Astrocyte (in vitro differentiated cells and primary cell): ENCODE measurements around the gene DCTN4. TPM values are rescaled to one million over a fixed set of nuclear protein-coding genes. Genes with fewer than 3 reads are reported as not detected.

Experiments used
- DNase-seq: peaks from one replicate; pipeline ENCODE4 v3.0.0-alpha.2; 2010; ENCODE audit warnings: low read depth
- FAIRE-seq: peaks from 2 replicates; lab custom pipeline; 2011; peaks lifted over from hg19 to GRCh38; lab: Jason Lieb, UNC
- H2AFZ ChIP-seq: 2 replicates; pipeline ENCODE4 v1.6.0; 2012; ENCODE audit warnings: low read depth, low read length, inconsistent platforms
- H3K27ac ChIP-seq: 2 replicates; pipeline ENCODE4 v1.5.1; 2011; ENCODE audit warnings: low read depth, low read length, inconsistent platforms
- H3K27me3 ChIP-seq: 2 replicates; pipeline ENCODE4 v1.6.0; 2011; ENCODE audit warnings: low read length, inconsistent platforms; ENCODE audit not compliant: insufficient read depth
- H3K36me3 ChIP-seq: 2 replicates; pipeline ENCODE4 v1.5.1; 2011; ENCODE audit warnings: low read length, inconsistent platforms; ENCODE audit not compliant: insufficient read depth
- H3K4me1 ChIP-seq: 2 replicates; pipeline ENCODE4 v1.5.1; 2011; ENCODE audit warnings: low read length, inconsistent platforms; ENCODE audit not compliant: insufficient read depth
- H3K4me2 ChIP-seq: 2 replicates; pipeline ENCODE4 v1.6.0; 2012; ENCODE audit warnings: low read length, inconsistent platforms
- H3K4me3 ChIP-seq: 2 replicates; pipeline ENCODE4 v1.5.1; 2011; ENCODE audit warnings: low read depth, mild to moderate bottlenecking, low read length, inconsistent platforms; ENCODE audit not compliant: insufficient read depth
- H3K79me2 ChIP-seq: 2 replicates; pipeline ENCODE4 v1.6.0; 2012; ENCODE audit warnings: mild to moderate bottlenecking, low read length, inconsistent platforms; ENCODE audit not compliant: insufficient read depth
- H3K9ac ChIP-seq: 2 replicates; pipeline ENCODE4 v1.6.0; 2012; ENCODE audit warnings: mild to moderate bottlenecking, low read length, inconsistent platforms
- H3K9me3 ChIP-seq: 2 replicates; pipeline ENCODE4 v1.5.1; 2012; ENCODE audit warnings: low read depth, mild to moderate bottlenecking, low read length, inconsistent platforms; ENCODE audit not compliant: insufficient read depth
- H4K20me1 ChIP-seq: 2 replicates; pipeline ENCODE4 v1.6.0; 2012; ENCODE audit warnings: low read length, inconsistent platforms; ENCODE audit not compliant: insufficient read depth
- H3K27ac Mint-ChIP-seq: one replicate; pipeline ENCODE4 v1.8.0; 2021; ENCODE audit warnings: mild to moderate bottlenecking, mixed read lengths; ENCODE audit not compliant: unreplicated experiment
- H3K27me3 Mint-ChIP-seq: one replicate; pipeline ENCODE4 v1.8.0; 2021; ENCODE audit warnings: low read depth, mixed read lengths; ENCODE audit not compliant: unreplicated experiment
- H3K36me3 Mint-ChIP-seq: one replicate; pipeline ENCODE4 v1.8.0; 2021; ENCODE audit warnings: low read depth, mixed read lengths; ENCODE audit not compliant: unreplicated experiment
- H3K4me1 Mint-ChIP-seq: one replicate; pipeline ENCODE4 v1.8.0; 2021; ENCODE audit warnings: low read depth, mixed read lengths; ENCODE audit not compliant: unreplicated experiment
- H3K4me3 Mint-ChIP-seq: one replicate; pipeline ENCODE4 v1.8.0; 2021; ENCODE audit warnings: mild to moderate bottlenecking, moderate library complexity, mixed read lengths; ENCODE audit not compliant: unreplicated experiment
- H3K9me3 Mint-ChIP-seq: one replicate; pipeline ENCODE4 v1.8.0; 2021; ENCODE audit warnings: mild to moderate bottlenecking, mixed read lengths; ENCODE audit not compliant: unreplicated experiment
- CTCF ChIP-seq: IDR thresholded peaks from 2 replicates; pipeline ENCODE4 v1.5.1; 2011; ENCODE audit warnings: low read depth, mild to moderate bottlenecking, inconsistent platforms, low read length, moderate library complexity; ENCODE audit not compliant: insufficient read depth
- EZH2 ChIP-seq: IDR thresholded peaks from 2 replicates; pipeline ENCODE4 v1.6.1; 2012; ENCODE audit warnings: mild to moderate bottlenecking, low read length, inconsistent platforms; ENCODE audit not compliant: insufficient read depth
- total RNA-seq: library from RNA; stranded (reverse); gene quantifications from 2 replicates; pipeline ENCODE4 v1.2.1, GENCODE V29; 2021

Gene DCTN4
- total RNA-seq, 1 donor from 2014 or later = 57.0 TPM

- Histone ChIP-seq H3K27ac (no peak overlapping the region), H3K36me3 (no peaks in the 10 kb centered on the region), H3K9ac (no peak overlapping the region), H3K9me3 (no peaks in the 10 kb centered on the region), H3K4me2 (no peak overlapping the region), H3K27me3 (no peaks in the 10 kb centered on the region), H3K79me2 (no peaks in the 10 kb centered on the region), H3K4me1 (peaks cover 22% of the 10 kb centered on the region), H3K4me3 (no peak overlapping the region), H4K20me1 (no peaks in the 10 kb centered on the region), H2AFZ (no peak overlapping the region)
- Mint-ChIP-seq H3K27ac (peak overlapping the region; percentile 56), H3K9me3 (no peaks in the 10 kb centered on the region), H3K4me3 (no peak overlapping the region), H3K36me3 (peaks cover 14% of the 10 kb centered on the region), H3K4me1 (peaks cover 12% of the 10 kb centered on the region), H3K27me3 (no peaks in the 10 kb centered on the region)
- DNase-seq (no peak), FAIRE-seq (no peak)
- no peak for TF ChIP-seq EZH2
Measured at GRCh38 chr5:150675069-150675468, 83.7 kb downstream of the DCTN4 start.

GRCh38 chr5:150674341-150674821 is 84.4 kb downstream of the DCTN4 start:
- FAIRE-seq (no peak), DNase-seq (no peak)
- H3K9me3 ChIP-seq = no peaks in the 10 kb centered on the region
- no peak overlapping the region for H3K4me3 ChIP-seq
- H3K36me3 Mint-ChIP-seq = peaks cover 14% of the 10 kb centered on the region
- H3K27ac ChIP-seq = no peak overlapping the region
- H2AFZ ChIP-seq = peak overlapping the region; percentile 20
- H3K27ac Mint-ChIP-seq = peak overlapping the region; percentile 12
- no peaks in the 10 kb centered on the region for H3K27me3 Mint-ChIP-seq
- H3K4me3 Mint-ChIP-seq = peak overlapping the region; percentile 72
- H3K27me3 ChIP-seq = no peaks in the 10 kb centered on the region
- H3K36me3 ChIP-seq = no peaks in the 10 kb centered on the region
- no peak for TF ChIP-seq CTCF
- no peak for TF ChIP-seq EZH2
- peak overlapping the region; percentile 26 for H3K4me2 ChIP-seq
- H3K4me1 Mint-ChIP-seq = peaks cover 12% of the 10 kb centered on the region
- H4K20me1 ChIP-seq = no peaks in the 10 kb centered on the region
- no peaks in the 10 kb centered on the region for H3K79me2 ChIP-seq
- H3K4me1 ChIP-seq = peaks cover 22% of the 10 kb centered on the region
- no peaks in the 10 kb centered on the region for H3K9me3 Mint-ChIP-seq
- H3K9ac ChIP-seq = peak overlapping the region; percentile 2

GRCh38 chr5:150672884-150673275 is 85.9 kb downstream of the DCTN4 start:
- no peak for DNase-seq
- Histone ChIP-seq H3K4me3 (peak overlapping the region; percentile 58), H3K27ac (no peak overlapping the region), H3K27me3 (no peaks in the 10 kb centered on the region), H3K4me2 (peak overlapping the region; percentile 90), H3K36me3 (no peaks in the 10 kb centered on the region), H3K9ac (peak overlapping the region; percentile 69), H4K20me1 (no peaks in the 10 kb centered on the region), H3K4me1 (peaks cover 22% of the 10 kb centered on the region), H3K9me3 (no peaks in the 10 kb centered on the region), H2AFZ (peak overlapping the region; percentile 97), H3K79me2 (no peaks in the 10 kb centered on the region)
- Mint-ChIP-seq H3K9me3 (no peaks in the 10 kb centered on the region), H3K36me3 (peaks cover 7% of the 10 kb centered on the region), H3K4me3 (peak overlapping the region; percentile 82), H3K27me3 (no peaks in the 10 kb centered on the region), H3K4me1 (peaks cover 12% of the 10 kb centered on the region), H3K27ac (no peak overlapping the region)
- no peak for FAIRE-seq
- TF ChIP-seq EZH2 (no peak), CTCF (no peak)
